Activated T-helper 1 cell treated with Interleukin-2 at 50 U/mL for 16 hours (primary cell): Measurements from ENCODE around the gene SGMS1.

Experiments
- DNase-seq: peaks from one replicate; pipeline ENCODE4 v3.0.0-alpha.2; 2020; ENCODE audit warnings: low read depth

Gene SGMS1

GRCh38 chr10:50610368-50610767 lies 13.4 kb downstream of the SGMS1 start:
- DNase-seq = no peak

- no peak for DNase-seq
Measured at GRCh38 chr10:50607356-50607925, 16.3 kb downstream of the SGMS1 start.

- DNase-seq = no peak
Measured at GRCh38 chr10:50605951-50606270, 17.8 kb downstream of the SGMS1 start.

GRCh38 chr10:50605269-50605950 lies 18.3 kb downstream of the SGMS1 start:
- DNase-seq = no peak

GRCh38 chr10:50604809-50605208 lies 18.9 kb downstream of the SGMS1 start:
- DNase-seq = no peak

GRCh38 chr10:50604049-50604640 lies 19.6 kb downstream of the SGMS1 start:
- no peak for DNase-seq

- no peak for DNase-seq
Measured at GRCh38 chr10:50603151-50603850, 20.5 kb downstream of the SGMS1 start.

GRCh38 chr10:50601974-50602373 lies 21.8 kb downstream of the SGMS1 start:
- DNase-seq = no peak

- no peak for DNase-seq
Measured at GRCh38 chr10:50600831-50601477, 22.8 kb downstream of the SGMS1 start.

- DNase-seq = no peak
Measured at GRCh38 chr10:50600286-50600685, 23.5 kb downstream of the SGMS1 start.

- DNase-seq = no peak
Measured at GRCh38 chr10:50596897-50597296, 26.9 kb downstream of the SGMS1 start.

GRCh38 chr10:50596456-50596855 lies 27.3 kb downstream of the SGMS1 start:
- no peak for DNase-seq

- DNase-seq = no peak
Measured at GRCh38 chr10:50595785-50596184, 28.0 kb downstream of the SGMS1 start.

- DNase-seq = no peak
Measured at GRCh38 chr10:50593523-50594376, 30.0 kb downstream of the SGMS1 start.

- DNase-seq = no peak
Measured at GRCh38 chr10:50592961-50593418, 30.8 kb downstream of the SGMS1 start.

- no peak for DNase-seq
Measured at GRCh38 chr10:50590935-50591334, 32.8 kb downstream of the SGMS1 start.

- no peak for DNase-seq
Measured at GRCh38 chr10:50586740-50587088, 37.0 kb downstream of the SGMS1 start.

- no peak for DNase-seq
Measured at GRCh38 chr10:50585921-50586739, 37.6 kb downstream of the SGMS1 start.

GRCh38 chr10:50582766-50583762 lies 40.7 kb downstream of the SGMS1 start:
- no peak for DNase-seq

GRCh38 chr10:50582046-50582445 lies 41.7 kb downstream of the SGMS1 start:
- no peak for DNase-seq
